Upper lobe of right lung (tissue), 1 donor: ENCODE results near the gene PRICKLE1. TPM values are rescaled to one million over a fixed set of nuclear protein-coding genes. Genes with fewer than 3 reads are reported as not detected.
A peak's percentile ranks its signal among the peaks of the same experiment; 100 is the strongest.

Experiments used
- ATAC-seq: fragments of 200-7000 bp; cut with Tn5 transposase; one replicate; pipeline ENCODE4 v1.9.1; 2020; ENCODE audit warnings: mild to moderate bottlenecking, moderate library complexity
- DNase-seq: peaks from one replicate; pipeline ENCODE4 v3.0.0-alpha.2; 2020
- H3K27ac ChIP-seq: fragments of 200-600 bp; one replicate; pipeline ENCODE4 v1.8.0; 2022
- H3K27me3 ChIP-seq: fragments of 200-600 bp; one replicate; pipeline ENCODE4 v1.8.0; 2022; ENCODE audit warnings: mild to moderate bottlenecking
- H3K36me3 ChIP-seq: fragments of 200-600 bp; one replicate; pipeline ENCODE4 v1.8.0; 2022
- H3K4me1 ChIP-seq: fragments of 200-600 bp; one replicate; pipeline ENCODE4 v1.8.0; 2022
- H3K4me3 ChIP-seq: fragments of 200-600 bp; one replicate; pipeline ENCODE4 v1.8.0; 2022; ENCODE audit warnings: mild to moderate bottlenecking
- H3K9me3 ChIP-seq: fragments of 200-600 bp; one replicate; pipeline ENCODE4 v1.8.0; 2022
- intact Hi-C: fragments of 100-400 bp; cut with DNase I; formaldehyde crosslinking; loops from one replicate; pipeline ENCODE4 v1.11.0; 2022
- total RNA-seq: library from RNA; stranded (reverse); fragmentation: NEBNext Ultra II Directional; extraction: Animal tissue kit (Norgen Biotek cat#: 25700); gene quantifications from one replicate; pipeline ENCODE4 v1.2.1, GENCODE V29; 2021
- TF ChIP-seq, protein P1 (sequence below): fragments of 200-600 bp; IDR thresholded peaks from one replicate; pipeline ENCODE4 v1.8.0; 2022; ENCODE audit warnings: antibody characterized with exemption
- donor health status: DM: no; HTN: yes; CAD: no; lungs with severe emphysema.

PRICKLE1 gene
- total RNA-seq, 1 donor from 2014 or later, result 18.4 TPM

DNA sequence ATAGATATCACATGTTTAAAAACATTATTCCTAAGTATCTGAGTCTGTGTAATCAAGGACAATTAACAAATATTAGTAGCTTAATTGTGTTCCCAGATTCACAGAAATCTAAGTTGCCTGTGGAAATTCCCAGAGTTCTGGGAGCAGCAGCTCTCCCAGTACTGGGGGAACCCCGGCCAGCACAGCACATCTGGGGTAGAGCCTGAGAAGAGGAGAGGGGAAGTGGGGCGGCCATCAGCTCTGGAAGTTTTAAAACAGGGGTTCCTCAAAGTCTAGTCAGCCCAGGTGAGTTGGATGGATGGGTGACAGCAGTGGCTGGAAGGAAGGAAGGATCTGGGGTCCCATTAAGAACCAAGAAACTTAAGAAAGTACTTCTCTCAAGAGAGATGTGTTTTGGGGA is 24.6 kb downstream of the PRICKLE1 start:
- no peak overlapping the region for H3K27ac ChIP-seq
- TF ChIP-seq, protein P1, sequence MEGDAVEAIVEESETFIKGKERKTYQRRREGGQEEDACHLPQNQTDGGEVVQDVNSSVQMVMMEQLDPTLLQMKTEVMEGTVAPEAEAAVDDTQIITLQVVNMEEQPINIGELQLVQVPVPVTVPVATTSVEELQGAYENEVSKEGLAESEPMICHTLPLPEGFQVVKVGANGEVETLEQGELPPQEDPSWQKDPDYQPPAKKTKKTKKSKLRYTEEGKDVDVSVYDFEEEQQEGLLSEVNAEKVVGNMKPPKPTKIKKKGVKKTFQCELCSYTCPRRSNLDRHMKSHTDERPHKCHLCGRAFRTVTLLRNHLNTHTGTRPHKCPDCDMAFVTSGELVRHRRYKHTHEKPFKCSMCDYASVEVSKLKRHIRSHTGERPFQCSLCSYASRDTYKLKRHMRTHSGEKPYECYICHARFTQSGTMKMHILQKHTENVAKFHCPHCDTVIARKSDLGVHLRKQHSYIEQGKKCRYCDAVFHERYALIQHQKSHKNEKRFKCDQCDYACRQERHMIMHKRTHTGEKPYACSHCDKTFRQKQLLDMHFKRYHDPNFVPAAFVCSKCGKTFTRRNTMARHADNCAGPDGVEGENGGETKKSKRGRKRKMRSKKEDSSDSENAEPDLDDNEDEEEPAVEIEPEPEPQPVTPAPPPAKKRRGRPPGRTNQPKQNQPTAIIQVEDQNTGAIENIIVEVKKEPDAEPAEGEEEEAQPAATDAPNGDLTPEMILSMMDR, result no peak

DNA sequence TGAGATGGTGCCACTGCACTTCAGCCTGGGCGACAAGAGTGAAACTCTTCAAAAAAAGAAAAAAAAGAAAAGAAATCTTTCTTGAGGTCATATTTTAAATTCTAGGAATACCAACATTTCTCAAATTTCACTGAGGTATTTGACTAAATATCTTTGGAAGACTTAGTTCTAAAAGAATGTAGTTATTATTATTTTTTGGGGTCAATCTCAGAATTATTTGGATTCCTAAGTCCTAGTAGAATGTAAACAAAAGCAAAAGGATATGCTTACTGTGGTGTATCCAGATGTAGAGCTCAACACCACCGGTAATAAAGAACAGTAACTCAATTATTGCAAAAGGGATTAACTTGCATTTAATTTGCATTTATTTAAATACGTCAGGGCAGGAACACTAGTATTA is 25.0 kb downstream of the PRICKLE1 start:
- intact Hi-C loops, result no loop called here
- no peak overlapping the region for H3K27ac ChIP-seq
- H3K9me3 ChIP-seq, result no peaks in the 10 kb centered on the region
- H3K4me1 ChIP-seq, result peaks cover 22% of the 10 kb centered on the region
- H3K27me3 ChIP-seq, result no peaks in the 10 kb centered on the region
- no peak overlapping the region for H3K4me3 ChIP-seq
- DNase-seq, result no peak
- TF ChIP-seq, protein P1, result no peak
- no peak for ATAC-seq
- H3K36me3 ChIP-seq, result no peaks in the 10 kb centered on the region

More for the DNA sequence above, 24.6 kb downstream of the PRICKLE1 start:
- Histone ChIP-seq H3K27me3 (no peaks in the 10 kb centered on the region), H3K4me1 (peaks cover 25% of the 10 kb centered on the region), H3K36me3 (no peaks in the 10 kb centered on the region), H3K4me3 (no peak overlapping the region), H3K9me3 (no peaks in the 10 kb centered on the region)
- intact Hi-C loops, result no loop called here
- DNase-seq, result no peak
- no peak for ATAC-seq

DNA sequence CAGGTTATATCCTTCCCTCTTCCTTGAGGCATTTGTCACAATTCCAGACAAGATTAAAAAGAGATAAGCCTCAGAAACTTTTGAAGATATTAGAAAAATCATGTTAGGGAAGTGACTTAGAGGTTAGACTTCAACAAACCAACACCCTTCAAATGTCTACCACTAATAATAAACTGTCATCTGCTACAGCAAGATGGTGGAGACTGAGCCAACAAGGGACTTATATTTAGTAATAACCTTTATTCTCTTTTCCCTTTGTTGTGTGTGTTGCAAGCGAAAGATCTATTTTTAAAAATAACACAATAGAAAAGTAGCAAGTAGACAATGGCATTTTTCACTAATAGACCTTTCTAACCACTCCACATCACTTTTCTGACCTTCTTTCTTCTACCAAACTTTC is 28.6 kb downstream of the PRICKLE1 start:
- Histone ChIP-seq H3K27me3 (no peaks in the 10 kb centered on the region), H3K36me3 (no peaks in the 10 kb centered on the region)
- intact Hi-C loops, result no loop called here

DNA sequence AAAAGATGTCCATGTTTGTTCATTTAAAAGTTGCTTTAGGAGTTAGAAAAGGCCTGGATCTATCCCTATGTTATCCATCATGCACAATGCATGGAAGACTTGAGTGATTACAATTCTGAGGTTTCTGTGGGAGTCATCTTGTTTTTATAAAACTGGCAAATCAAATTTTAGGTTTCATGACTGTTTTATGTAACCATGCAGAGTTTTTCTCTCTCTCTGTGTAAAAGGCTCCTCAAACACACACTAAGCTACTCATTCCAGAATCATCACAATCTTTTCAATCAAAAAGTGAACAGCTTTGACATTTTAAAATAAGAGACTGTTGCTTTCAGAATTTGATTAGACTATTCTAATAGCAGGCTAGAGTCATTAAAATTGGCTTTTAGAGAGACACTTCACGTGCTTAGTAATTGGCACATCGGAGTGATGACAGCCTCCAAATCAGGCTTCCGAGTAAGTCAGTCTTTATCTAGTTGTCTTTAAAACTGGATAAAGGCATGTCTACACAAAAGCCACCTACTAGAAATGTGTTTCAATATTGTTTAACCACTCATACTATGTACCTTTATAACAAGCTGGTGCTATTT is 31.9 kb downstream of the PRICKLE1 start:
- Histone ChIP-seq H3K4me1 (peaks cover 5% of the 10 kb centered on the region), H3K27ac (no peak overlapping the region), H3K9me3 (no peaks in the 10 kb centered on the region), H3K4me3 (no peak overlapping the region), H3K36me3 (no peaks in the 10 kb centered on the region), H3K27me3 (no peaks in the 10 kb centered on the region)
- ATAC-seq (no peak), DNase-seq (no peak)
- TF ChIP-seq, protein P1, result no peak
- intact Hi-C loops, result no loop called here

More for the DNA sequence above, 28.6 kb downstream of the PRICKLE1 start:
- Histone ChIP-seq H3K9me3 (no peaks in the 10 kb centered on the region), H3K27ac (no peak overlapping the region), H3K4me3 (no peak overlapping the region), H3K4me1 (peaks cover 14% of the 10 kb centered on the region)
- no peak for DNase-seq
- TF ChIP-seq, protein P1, result no peak
- no peak for ATAC-seq

DNA sequence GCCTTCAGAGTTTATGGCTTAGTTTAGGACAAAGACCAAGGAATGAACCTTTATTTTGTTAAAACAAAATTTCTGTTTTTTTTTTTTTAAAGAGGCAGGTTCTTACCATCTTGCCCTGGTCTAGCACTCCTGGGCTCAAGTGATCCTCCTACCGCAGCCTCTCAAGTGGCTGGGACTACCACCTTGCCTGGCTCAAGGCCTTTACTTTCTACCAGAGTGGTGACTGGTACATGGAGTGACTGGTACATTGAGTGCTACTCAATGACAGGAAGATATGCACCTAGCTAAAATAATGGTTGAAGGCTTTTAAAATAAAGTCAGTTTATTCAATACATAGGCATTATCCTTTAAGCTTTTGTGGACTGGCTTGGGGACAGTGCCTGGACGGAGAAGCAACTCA is 32.6 kb downstream of the PRICKLE1 start:
- DNase-seq (no peak), ATAC-seq (peak; percentile 62)
- TF ChIP-seq, protein P1, result no peak
- H3K9me3 ChIP-seq, result no peaks in the 10 kb centered on the region
- H3K4me1 ChIP-seq, result peaks cover 5% of the 10 kb centered on the region
- no peaks in the 10 kb centered on the region for H3K27me3 ChIP-seq
- H3K4me3 ChIP-seq, result no peak overlapping the region
- H3K27ac ChIP-seq, result no peak overlapping the region
- intact Hi-C loops, result no loop called here
- H3K36me3 ChIP-seq, result no peaks in the 10 kb centered on the region

DNA sequence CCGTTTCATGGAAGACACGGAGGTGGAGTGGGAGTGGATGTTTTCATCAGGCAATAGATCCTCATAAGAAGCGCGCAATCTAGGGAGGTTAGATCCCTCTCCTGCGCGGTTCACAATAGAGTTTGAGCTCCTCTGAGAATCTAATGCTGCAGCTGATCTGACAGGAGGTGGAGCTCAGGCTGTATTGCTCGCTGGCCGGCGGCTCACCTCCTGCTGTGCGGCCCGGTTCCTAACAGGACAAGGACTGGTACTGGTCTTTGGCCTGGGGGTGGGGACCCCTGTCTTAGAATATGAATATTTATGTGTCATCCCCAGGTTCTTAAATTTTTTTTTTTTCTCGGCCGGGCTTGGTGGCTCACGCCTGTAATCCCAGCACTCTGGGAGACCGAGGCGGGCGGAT is 36.7 kb downstream of the PRICKLE1 start:
- Histone ChIP-seq H3K4me1 (no peaks in the 10 kb centered on the region), H3K4me3 (no peak overlapping the region), H3K36me3 (no peaks in the 10 kb centered on the region), H3K9me3 (no peaks in the 10 kb centered on the region), H3K27me3 (no peaks in the 10 kb centered on the region), H3K27ac (no peak overlapping the region)
- no peak for ATAC-seq
- DNase-seq, result no peak
- intact Hi-C loops, result no loop called here
- TF ChIP-seq, protein P1, result no peak
